ENCODE data around the gene RNASEH2A. TPM values are rescaled to one million over a fixed set of nuclear protein-coding genes. Genes with fewer than 3 reads are reported as not detected.
A peak's percentile ranks its signal among the peaks of the same experiment; 100 is the strongest.

Gene RNASEH2A
- total RNA-seq, 2 donors from 2014 or later, result 8.8 to 44.8 TPM

DNA sequence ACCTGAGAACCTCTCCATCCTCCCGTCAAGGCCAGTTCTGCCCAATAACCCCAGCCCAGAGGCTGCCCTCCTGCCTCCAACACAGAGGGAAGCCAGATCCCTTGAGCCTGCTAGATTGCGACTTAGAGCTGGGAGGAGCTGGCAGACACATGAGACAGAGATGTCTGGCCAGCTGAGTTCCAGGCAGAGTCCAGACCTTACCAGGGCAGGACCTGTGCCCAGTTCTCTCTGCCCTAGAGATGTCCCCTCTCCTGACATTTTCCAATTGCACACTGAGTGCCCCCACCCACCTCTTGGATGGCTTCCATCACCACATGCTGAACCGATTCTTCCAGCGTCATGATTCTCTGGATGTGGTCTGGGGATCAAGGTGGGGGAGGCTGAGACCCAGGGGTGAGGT lies 34.1 kb upstream of the RNASEH2A start:
- no peak for DNase-seq
- Histone ChIP-seq H3K36me3 (no peaks in the 10 kb centered on the region), H3K9me3 (no peaks in the 10 kb centered on the region), H3K4me1 (peaks cover 3% of the 10 kb centered on the region), H3K9ac (ENCODE audit: low read depth in 2 of 2, low read length in 2 of 2) (no peak overlapping the region), H3K27me3 (no peaks in the 10 kb centered on the region), H3K4me3 (no peak overlapping the region), H3K27ac (no peak overlapping the region)
- TF ChIP-seq, protein P1, sequence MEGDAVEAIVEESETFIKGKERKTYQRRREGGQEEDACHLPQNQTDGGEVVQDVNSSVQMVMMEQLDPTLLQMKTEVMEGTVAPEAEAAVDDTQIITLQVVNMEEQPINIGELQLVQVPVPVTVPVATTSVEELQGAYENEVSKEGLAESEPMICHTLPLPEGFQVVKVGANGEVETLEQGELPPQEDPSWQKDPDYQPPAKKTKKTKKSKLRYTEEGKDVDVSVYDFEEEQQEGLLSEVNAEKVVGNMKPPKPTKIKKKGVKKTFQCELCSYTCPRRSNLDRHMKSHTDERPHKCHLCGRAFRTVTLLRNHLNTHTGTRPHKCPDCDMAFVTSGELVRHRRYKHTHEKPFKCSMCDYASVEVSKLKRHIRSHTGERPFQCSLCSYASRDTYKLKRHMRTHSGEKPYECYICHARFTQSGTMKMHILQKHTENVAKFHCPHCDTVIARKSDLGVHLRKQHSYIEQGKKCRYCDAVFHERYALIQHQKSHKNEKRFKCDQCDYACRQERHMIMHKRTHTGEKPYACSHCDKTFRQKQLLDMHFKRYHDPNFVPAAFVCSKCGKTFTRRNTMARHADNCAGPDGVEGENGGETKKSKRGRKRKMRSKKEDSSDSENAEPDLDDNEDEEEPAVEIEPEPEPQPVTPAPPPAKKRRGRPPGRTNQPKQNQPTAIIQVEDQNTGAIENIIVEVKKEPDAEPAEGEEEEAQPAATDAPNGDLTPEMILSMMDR (IDR thresholded peaks at IDR 0.05), result no peak
- intact Hi-C loops (cut with DNase I), result no loop called here

DNA sequence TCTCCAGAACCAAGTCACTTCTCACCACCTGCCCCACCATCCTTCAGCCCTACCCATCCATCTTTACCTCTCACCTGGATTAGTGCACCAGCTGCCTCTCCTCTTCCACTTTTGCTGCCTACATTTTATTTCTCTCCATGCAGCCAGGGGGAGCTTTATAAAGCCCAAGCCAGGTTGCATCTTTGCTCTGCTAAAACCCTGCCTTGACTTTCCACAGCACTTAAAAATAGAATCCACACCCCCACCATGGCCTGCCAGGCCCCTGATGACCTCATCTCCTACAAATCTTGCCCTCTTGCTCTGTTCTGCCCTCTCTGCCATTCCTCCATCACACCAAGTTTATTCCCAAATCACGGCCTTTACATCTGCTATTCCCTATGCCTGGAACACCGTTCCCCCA lies 32.8 kb upstream of the RNASEH2A start:
- H3K9ac ChIP-seq (ENCODE audit: low read depth in 2 of 2, low read length in 2 of 2), result peak overlapping the region in 1 of 2 donors; percentile 5

DNA sequence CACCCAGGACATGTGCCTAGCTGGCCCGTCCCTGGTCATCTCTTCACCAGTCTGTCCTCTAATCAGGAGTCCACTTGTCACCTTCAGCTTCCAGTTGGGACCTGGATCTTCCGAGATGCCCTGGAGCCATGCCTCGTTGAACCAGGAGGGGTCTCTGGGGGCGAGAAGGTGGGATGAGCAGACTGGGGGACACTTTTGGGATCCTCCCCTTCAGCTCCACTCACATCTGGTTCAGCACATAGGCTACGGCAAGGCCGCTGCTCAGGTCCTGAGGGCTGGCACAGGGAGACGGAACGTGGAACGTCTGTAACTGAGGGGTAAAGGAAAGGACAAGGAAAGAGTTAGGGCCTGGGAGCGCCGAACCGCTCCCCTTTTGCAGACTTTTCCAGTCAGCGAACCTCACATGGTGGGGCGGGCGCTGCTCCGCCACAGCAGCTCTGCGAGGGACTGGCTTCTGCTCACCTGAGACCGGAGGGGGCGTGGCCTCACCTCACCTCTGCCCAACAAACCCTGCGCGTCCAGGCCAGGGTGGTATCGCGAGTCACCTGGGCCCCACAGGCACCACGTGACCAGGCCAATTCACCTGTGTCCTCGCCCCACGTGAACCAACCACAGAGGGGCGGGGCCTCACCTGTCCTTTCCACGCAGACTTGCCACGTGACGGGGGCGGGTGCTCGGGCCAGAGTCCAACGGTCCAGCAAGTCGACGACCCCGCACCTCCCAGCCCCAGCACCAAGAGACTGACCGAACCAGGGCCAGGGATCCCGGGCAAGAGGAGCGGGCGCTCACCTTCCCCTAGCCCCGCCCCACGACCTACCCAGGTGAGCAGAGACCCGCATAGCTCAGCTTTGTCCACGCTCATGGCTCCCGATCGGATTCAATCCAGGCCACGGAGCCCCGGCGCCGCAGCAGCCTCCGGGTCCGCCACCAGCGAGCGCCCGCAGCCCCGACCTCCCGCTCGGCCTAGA lies 31.5 kb upstream of the RNASEH2A start, which contains the start of gene HOOK2:
HOOK2 (minus strand) TSS at position 965 of the 968 bp plus-strand sequence; CDS start at position 862, 103 bp downstream.
- Histone ChIP-seq H3K9me3 (no peaks in the 10 kb centered on the region), H3K4me1 (peaks cover 4% of the 10 kb centered on the region), H3K27ac (peak within 1 kb of the TSS; percentile 91), H3K4me3 (peak within 1 kb of the TSS; percentile 67), H3K27me3 (no peaks in the 10 kb centered on the region), H3K9ac (ENCODE audit: low read depth in 2 of 2, low read length in 2 of 2) (peak within 1 kb of the TSS; percentile 68 to 87), H3K36me3 (no peaks in the 10 kb centered on the region)
- DNase-seq, result peak; percentile 98
- TF ChIP-seq, protein P1 (IDR thresholded peaks at IDR 0.05), result no peak
- intact Hi-C loops (cut with DNase I), result no loop called here

More for the DNA sequence above, 32.8 kb upstream of the RNASEH2A start:
- Histone ChIP-seq H3K27ac (no peak overlapping the region), H3K4me3 (no peak overlapping the region), H3K36me3 (no peaks in the 10 kb centered on the region), H3K9me3 (no peaks in the 10 kb centered on the region), H3K4me1 (peaks cover 4% of the 10 kb centered on the region), H3K27me3 (no peaks in the 10 kb centered on the region)
- TF ChIP-seq, protein P1 (IDR thresholded peaks at IDR 0.05), result no peak
- DNase-seq, result no peak
- intact Hi-C loops (cut with DNase I), result no loop called here

DNA sequence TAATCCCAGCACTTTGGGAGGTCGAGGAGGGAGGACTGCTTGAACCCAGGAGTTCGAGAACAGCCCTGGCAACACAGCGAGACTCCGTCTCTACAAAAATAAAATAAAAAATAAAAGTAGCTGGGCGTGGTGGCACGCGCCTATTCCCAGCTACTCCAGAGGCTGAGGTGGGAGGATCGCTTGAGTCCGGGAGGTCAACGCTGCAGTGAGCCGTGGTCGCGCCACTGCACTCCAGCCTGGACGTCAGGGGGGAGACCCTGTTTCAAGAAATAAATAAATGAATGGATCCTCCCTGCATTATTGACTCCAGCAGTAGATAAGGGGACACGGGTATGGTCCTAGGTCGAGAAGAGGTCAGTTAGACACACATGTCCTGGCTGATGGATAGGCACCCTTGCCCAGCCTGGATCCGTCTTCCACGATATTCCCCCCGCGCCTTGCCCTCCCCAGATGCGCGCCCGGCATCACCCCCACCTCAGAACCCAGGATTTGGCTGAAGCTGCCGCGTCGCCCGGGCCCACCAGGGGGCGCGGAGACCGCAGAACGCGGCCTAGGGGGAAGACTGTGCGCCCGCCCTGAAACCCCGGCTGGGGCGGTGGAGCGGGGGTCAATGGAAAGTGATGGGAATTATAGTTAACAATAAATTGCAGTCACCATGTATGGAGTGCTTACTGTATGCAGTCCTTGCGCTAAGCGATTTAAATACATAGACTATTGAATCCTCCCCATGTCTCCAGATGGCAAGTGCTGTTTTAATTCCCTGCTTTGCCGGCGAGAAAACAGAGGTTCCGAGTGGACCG lies 29.0 kb upstream of the RNASEH2A start:
- Histone ChIP-seq H3K36me3 (no peaks in the 10 kb centered on the region), H3K9ac (ENCODE audit: low read depth in 2 of 2, low read length in 2 of 2) (peak overlapping the region; percentile 84 to 93), H3K4me1 (peaks cover 4% of the 10 kb centered on the region), H3K27me3 (no peaks in the 10 kb centered on the region), H3K9me3 (no peaks in the 10 kb centered on the region), H3K4me3 (peak overlapping the region; percentile 60), H3K27ac (peak overlapping the region; percentile 91)
- TF ChIP-seq, protein P1 (IDR thresholded peaks at IDR 0.05), result peak; percentile 99
- intact Hi-C loops (cut with DNase I), result loop anchor here (2.0 kb wide), 1 partner anchor 19 kb away; no protein-coding TSS in a partner anchor
- DNase-seq, result peak; percentile 90

Data from colonic mucosa (tissue), 4 donors.